ENCODE results near the gene UBIAD1. TPM values are rescaled to one million over a fixed set of nuclear protein-coding genes. Genes with fewer than 3 reads are reported as not detected.

UBIAD1 gene
- total and polyA plus RNA-seq, 10 of the 15 experiments (the other 5 are each of a cell fraction or from before 2014, with no cell fraction given) = 4.5 to 23.8 (median 16.0) TPM

GRCh38 chr1:11256299-11256698, 16.7 kb upstream of the UBIAD1 start (continued):
- TF ChIP-seq MYB (IDR thresholded peaks at IDR 0.05; ENCODE audit: borderline replicate concordance, low read depth, low read length) (no peak), BHLHE40 (IDR thresholded peaks at IDR 0.05; ENCODE audit: borderline replicate concordance in 1 of 2, low read depth in 2 of 2, low read length in 1 of 2) (no peak), SUPT20H (IDR thresholded peaks at IDR 0.05; ENCODE audit: borderline replicate concordance, control insufficient read depth, low read depth, low read length) (no peak), HDGF (IDR thresholded peaks at IDR 0.05) (no peak), POLR2AphosphoS2 (IDR thresholded peaks at IDR 0.05; ENCODE audit: low read depth, low read length) (no peak), STAT3 (IDR thresholded peaks at IDR 0.05; ENCODE audit: low read depth, low read length) (no peak)

GRCh38 chr1:11262171-11263049, 10.6 kb upstream of the UBIAD1 start, which contains the start of gene MTOR:
TSS of gene MTOR (minus strand) at chr1:11262551. CDS start at chr1:11259409, 3,142 bp downstream.
- peak within 1 kb of the TSS; percentile 96 for H3K9ac ChIP-seq (ENCODE audit: control insufficient read depth, insufficient read depth, low read length)
- H3K27ac ChIP-seq (ENCODE audit: control insufficient read depth, insufficient read depth) = peak within 1 kb of the TSS; percentile 66
- peaks cover 13% of the 10 kb centered on the region for H3K79me2 ChIP-seq (ENCODE audit: control insufficient read depth, insufficient read depth, low read length)
- H3K9me3 ChIP-seq (replicated peaks; ENCODE audit: control insufficient read depth, insufficient read depth, low read length) = no peaks in the 10 kb centered on the region
- peak within 1 kb of the TSS; percentile 92 for H3K4me2 ChIP-seq (ENCODE audit: control insufficient read depth, insufficient read depth)
- peak; percentile 100 for FAIRE-seq
- peak within 1 kb of the TSS; percentile 93 for H2AFZ ChIP-seq (ENCODE audit: control insufficient read depth, low read depth, low read length)
- BruUV-seq (replicated peaks) = no TSS peak
- peak; percentile 99 for DNase-seq (ENCODE audit: low read depth, low spot score)
- ChIA-PET POLR2A (interaction anchor here (1.1 to 3.1 kb wide), 4 partner anchors 8 to 19 kb away, joined by 5 to 20 read pairs (median 7); partner anchors contain the start of gene UBIAD1), SMC1A (ENCODE audit: uncharacterized antibody, unreplicated experiment) (interaction anchor here (0.8 to 2.1 kb wide), 8 partner anchors 11 to 382 kb away, joined by 3 to 7 read pairs (median 4); no protein-coding TSS in a partner anchor), CTCF (interaction anchor here (1.0 to 2.8 kb wide), 5 partner anchors 10 to 383 kb away, joined by 3 to 14 read pairs (median 8); no protein-coding TSS in a partner anchor), RAD21 (ENCODE audit: unreplicated experiment) (interaction anchor here (1.0 to 1.9 kb wide), 2 partner anchors 11 to 225 kb away, joined by 3 to 7 read pairs; partner anchors contain the start of gene UBIAD1)
- WGBS (ENCODE audit: insufficient coverage, insufficient replicate concordance, low lambda C conversion rate, missing lambda C conversion rate) = 2% methylated on average over 59 of the region's 60 CpGs
- intact Hi-C loops (cut with micrococcal nuclease; ENCODE audit: unreplicated experiment) (no loop called here), in situ Hi-C loops (cut with MboI) (no loop called here)
- no peaks in the 10 kb centered on the region for H3K4me1 ChIP-seq (ENCODE audit: control insufficient read depth, insufficient read depth, low read length)
- H3K27me3 ChIP-seq (replicated peaks in 1 of 2; ENCODE audit: control insufficient read depth in 2 of 2, insufficient read depth in 2 of 2, low read length in 1 of 2) = no peaks in the 10 kb centered on the region
- ATAC-seq = peak; percentile 99
- H3K4me3 ChIP-seq = peak within 1 kb of the TSS; percentile 92
- H4K20me1 ChIP-seq (ENCODE audit: control insufficient read depth, insufficient read depth) = no peaks in the 10 kb centered on the region
- H3K36me3 ChIP-seq (ENCODE audit: control insufficient read depth in 2 of 2, insufficient read depth in 2 of 2, low read length in 1 of 2) = peaks cover 4 to 10% of the 10 kb centered on the region in 2 experiments; a peak in 3 of 4 replicates
- no peak for TF ChIP-seq RCOR1 (conservative IDR thresholded peaks at IDR 0.05; ENCODE audit: low read depth, low read length)
- TF ChIP-seq USF2 (IDR thresholded peaks at IDR 0.05; ENCODE audit: borderline replicate concordance, low read depth, low read length) = no peak
- TF ChIP-seq NKRF (conservative IDR thresholded peaks at IDR 0.05) = peak; percentile 55; the same call in 1 of the 2 replicates
- TF ChIP-seq IRF5 (IDR thresholded peaks at IDR 0.05; ENCODE audit: borderline replicate concordance) = no peak
- peak; percentile 89 for TF ChIP-seq TAF1 (IDR thresholded peaks at IDR 0.05; ENCODE audit: borderline replicate concordance, low read depth, low read length)
- no peak for TF ChIP-seq JUNB (IDR thresholded peaks at IDR 0.05)
- TF ChIP-seq IRF3 (IDR thresholded peaks at IDR 0.05) = peak; percentile 95
- TF ChIP-seq NFYB (IDR thresholded peaks at IDR 0.05; ENCODE audit: insufficient read depth, low read depth, low read length) = peak; percentile 92
- peak; percentile 90 for TF ChIP-seq POLR2A (IDR thresholded peaks at IDR 0.05; ENCODE audit: low read depth, low read length)
- TF ChIP-seq SUPT20H (IDR thresholded peaks at IDR 0.05; ENCODE audit: borderline replicate concordance, control insufficient read depth, low read depth, low read length) = no peak

Measured in GM12878 (cell line).